Left lung (tissue), 10 donors: ENCODE results near the gene TYSND1. TPM values are rescaled to one million over a fixed set of nuclear protein-coding genes. Genes with fewer than 3 reads are reported as not detected.

Experiments used
- ATAC-seq: fragments of 200-7000 bp; cut with Tn5 transposase; one replicate; pipeline ENCODE4 v1.9.1; 2020; ENCODE audit warnings: moderate library complexity
- DNase-seq, 4 donors: peaks; one replicate each; pipeline ENCODE4 v3.0.0-alpha.2; 2013 to 2020
- H3K27ac ChIP-seq, 2 donors: fragments of 200-600 bp; sonication (generic) in 1 of 2; one replicate each; pipeline versions ENCODE4 v1.5.0 to v1.8.0; 2020 to 2021
- H3K27me3 ChIP-seq, 2 donors: fragments of 200-600 bp; sonication (generic) in 1 of 2; one replicate each; pipeline versions ENCODE4 v1.5.0 to v1.8.0; 2020 to 2021
- H3K36me3 ChIP-seq, 2 donors: fragments of 200-600 bp; sonication (generic) in 1 of 2; one replicate each; pipeline versions ENCODE4 v1.5.0 to v1.8.0; 2020 to 2021
- H3K4me1 ChIP-seq, 2 donors: fragments of 200-600 bp; one replicate each; pipeline ENCODE4 v1.8.0; 2021
- H3K4me3 ChIP-seq, 2 donors: fragments of 200-600 bp; sonication (generic) in 1 of 2; one replicate each; pipeline versions ENCODE4 v1.5.0 to v1.8.0; 2020 to 2021; ENCODE audit warnings: mild to moderate bottlenecking in 1 of 2
- H3K9me3 ChIP-seq, 2 donors: fragments of 200-600 bp; sonication (generic) in 1 of 2; one replicate each; pipeline versions ENCODE4 v1.5.0 to v1.8.0; 2020 to 2021
- CTCF ChIP-seq, 2 donors: fragments of 200-600 bp; sonication (generic) in 1 of 2; IDR thresholded peaks; one replicate each; pipeline versions ENCODE4 v1.5.0 to v1.8.0; 2021; ENCODE audit warnings: antibody characterized with exemption in 2 of 2
- intact Hi-C, 2 donors: fragments of 100-400 bp; cut with DNase I; formaldehyde crosslinking; loops; one replicate each; pipeline versions ENCODE4 v1.11.2 to v1.14.2; 2022
- polyA plus RNA-seq, 6 donors: library from polyadenylated mRNA; unstranded; fragments of 120-200 nt; gene quantifications; one replicate each; pipeline ENCODE4 v1.2.1, GENCODE V29; 2013; ENCODE audit not compliant: insufficient read length in 6 of 6
- total RNA-seq, 2 donors: library from RNA; stranded (reverse); fragmentation: NEBNext Ultra II Directional; extraction: Animal tissue kit (Norgen Biotek cat#: 25700); gene quantifications; one replicate each; pipeline ENCODE4 v1.2.1, GENCODE V29; 2021
- donor health status: DM: no; HTN: yes; CAD: no.
- donor health status: DM: no; HTN: no; CAD: no.

TYSND1 gene
- total and polyA plus RNA-seq, 8 donors: 10.2 to 14.5 (median 12.7) TPM

DNA sequence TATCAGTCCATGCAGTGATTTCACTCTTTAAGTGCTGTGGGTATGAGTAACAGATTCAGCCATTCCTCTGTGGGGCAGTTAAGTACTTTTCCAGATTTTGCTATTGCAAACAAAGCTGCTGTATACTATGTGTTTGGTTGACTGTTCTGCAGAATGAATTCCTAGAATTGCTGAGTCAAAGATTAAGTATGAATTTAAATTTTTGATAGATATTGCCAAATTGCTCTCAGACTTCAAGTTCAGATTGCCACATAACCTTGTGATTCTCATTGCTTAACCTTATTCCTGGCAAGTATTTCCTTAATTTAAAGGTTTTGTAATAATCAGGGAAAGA, 45.4 kb upstream of the TYSND1 start:
- no peaks in the 10 kb centered on the region for H3K9me3 ChIP-seq
- no peak overlapping the region for H3K4me3 ChIP-seq
- ATAC-seq (peak; percentile 81), DNase-seq (peak in 2 of 4 donors; percentile 64 to 76)
- H3K4me1 ChIP-seq: peaks cover 30 to 59% of the 10 kb centered on the region in 2 donors
- H3K27ac ChIP-seq: peak overlapping the region; percentile 74 to 90
- no peak for TF ChIP-seq CTCF (IDR thresholded peaks at IDR 0.05)
- no peaks in the 10 kb centered on the region for H3K27me3 ChIP-seq
- peaks cover 0 to under 1% of the 10 kb centered on the region in 2 donors for H3K36me3 ChIP-seq
- intact Hi-C loops: no loop called here

DNA sequence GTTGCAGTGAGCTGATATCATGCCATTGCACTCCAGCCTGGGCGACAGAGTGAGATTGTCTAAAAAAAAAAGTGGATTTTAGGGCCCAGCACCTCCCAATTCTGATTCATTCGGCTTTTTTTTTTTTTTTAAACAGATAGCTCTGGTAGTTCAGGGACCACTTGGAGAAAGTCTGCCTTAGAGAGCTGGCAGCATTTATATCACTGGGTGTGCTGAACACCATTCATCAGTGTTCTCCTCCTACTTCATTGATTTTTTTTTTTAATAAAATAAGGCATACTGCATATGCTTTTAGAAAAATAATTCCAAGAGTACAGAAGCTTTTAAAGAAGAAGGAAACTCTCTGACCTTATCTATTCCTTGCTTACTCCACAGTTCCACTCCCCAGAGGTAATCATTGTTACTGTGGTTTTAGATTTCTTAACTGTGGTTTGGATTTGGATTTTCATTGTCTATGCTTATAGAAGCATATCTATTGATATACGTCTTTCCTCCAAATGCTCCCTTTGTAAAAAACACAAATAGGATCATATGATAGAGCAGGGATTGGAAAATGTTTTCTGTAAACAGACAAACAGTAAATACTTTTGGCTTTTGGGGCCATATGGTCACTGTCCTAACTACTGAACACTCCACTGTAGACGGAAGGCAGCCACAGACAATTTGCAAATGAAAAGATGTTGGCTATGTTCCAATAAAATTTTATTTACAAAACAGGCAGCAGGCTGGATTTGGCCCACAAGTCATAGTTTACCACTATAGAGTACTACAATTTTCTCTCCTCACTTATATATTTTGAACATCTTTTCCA, 44.9 kb upstream of the TYSND1 start:
- no peak for TF ChIP-seq CTCF (IDR thresholded peaks at IDR 0.05)
- no peaks in the 10 kb centered on the region for H3K9me3 ChIP-seq
- peaks cover 30 to 59% of the 10 kb centered on the region in 2 donors for H3K4me1 ChIP-seq
- peak overlapping the region; percentile 74 to 90 for H3K27ac ChIP-seq
- no peak overlapping the region for H3K4me3 ChIP-seq
- intact Hi-C loops: no loop called here
- ATAC-seq (peak; percentile 5), DNase-seq (no peak)
- H3K27me3 ChIP-seq: no peaks in the 10 kb centered on the region
- no peaks in the 10 kb centered on the region for H3K36me3 ChIP-seq

DNA sequence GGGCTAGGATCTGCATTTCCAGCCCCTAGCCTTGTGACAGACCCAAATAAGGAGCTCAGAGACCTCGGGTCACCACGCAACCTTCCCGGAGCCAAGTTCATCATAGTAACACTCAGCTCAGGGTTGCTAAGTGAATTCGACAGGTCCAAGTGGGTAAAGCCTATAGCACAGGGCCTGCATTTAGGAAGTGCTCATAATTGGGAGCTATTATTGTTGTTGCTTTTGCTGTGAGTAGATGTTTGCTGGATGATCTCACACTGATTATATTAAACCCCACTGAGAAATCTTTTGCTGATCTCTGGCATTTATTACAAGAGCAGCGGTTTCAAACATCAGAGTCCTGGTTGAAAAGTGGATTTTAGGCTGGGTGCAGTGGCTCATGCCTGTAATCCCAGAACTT, 44.1 kb upstream of the TYSND1 start:
- peaks cover 30 to 59% of the 10 kb centered on the region in 2 donors for H3K4me1 ChIP-seq
- H3K4me3 ChIP-seq: no peak overlapping the region
- H3K27ac ChIP-seq: peak overlapping the region; percentile 74 to 90
- intact Hi-C loops: no loop called here
- no peak for TF ChIP-seq CTCF (IDR thresholded peaks at IDR 0.05)
- no peak for ATAC-seq
- no peaks in the 10 kb centered on the region for H3K27me3 ChIP-seq
- no peaks in the 10 kb centered on the region for H3K9me3 ChIP-seq
- no peak for DNase-seq
- H3K36me3 ChIP-seq: no peaks in the 10 kb centered on the region

GRCh38 chr10:70190102-70190501, 43.6 kb upstream of the TYSND1 start:
- peak; percentile 6 for ATAC-seq

More at GRCh38 chr10:70190102-70190501, 43.6 kb upstream of the TYSND1 start:
- no peak for TF ChIP-seq CTCF (IDR thresholded peaks at IDR 0.05)
- Histone ChIP-seq H3K4me3 (no peak overlapping the region), H3K9me3 (no peaks in the 10 kb centered on the region), H3K27ac (peak overlapping the region; percentile 74 to 90), H3K4me1 (peaks cover 30 to 59% of the 10 kb centered on the region in 2 donors), H3K36me3 (no peaks in the 10 kb centered on the region), H3K27me3 (no peaks in the 10 kb centered on the region)
- intact Hi-C loops: no loop called here
- DNase-seq: no peak
